Adrenal gland (tissue), 5 donors: Measurements from ENCODE around the gene NCLN.

Source experiments
- CTCF ChIP-seq, 6 experiments: fragments of 450-650 bp in 4 of 6; fragments of 200-600 bp in 2 of 6; sonication (generic) in 1 of 6; IDR thresholded peaks; 1 replicate in 5 of 6; 2 replicates in 1 of 6; pipeline versions ENCODE4 v1.5.1 to v1.8.0; 2016 to 2021; ENCODE audit warnings: antibody characterized with exemption in 6 of 6, mild to moderate bottlenecking in 2 of 6, moderate library complexity in 1 of 6
- POLR2A ChIP-seq, 2 donors: fragments of 450-650 bp; IDR thresholded peaks; one replicate each; pipeline ENCODE4 v1.6.1; 2017; ENCODE audit warnings: antibody characterized with exemption in 2 of 2, mild to moderate bottlenecking in 2 of 2, moderate library complexity in 1 of 2
- donor health status: DM: no; HTN: no; CAD: no.

- no peak for TF ChIP-seq CTCF (IDR thresholded peaks at IDR 0.05)
- TF ChIP-seq POLR2A (IDR thresholded peaks at IDR 0.05) = no peak
Measured at GRCh38 chr19:3211191-3211590, 25.5 kb downstream of the NCLN start.
